Myocyte (in vitro differentiated cells): ENCODE data around the gene SEC14L1. TPM values are rescaled to one million over a fixed set of nuclear protein-coding genes. Genes with fewer than 3 reads are reported as not detected.
"Not testable (repeated sequence)": the region's sequence is repeated elsewhere in the genome, so short reads cannot be mapped to it uniquely, and the experiment has no call there.

Experiments used
- DNase-seq: peaks from one replicate; pipeline ENCODE4 v3.0.0-alpha.2; 2012; ENCODE audit warnings: low read depth
- total RNA-seq: library from RNA; depleted of rRNA; stranded (reverse); fragments of >200 nt; gene quantifications from 2 replicates; pipeline ENCODE4 v1.2.3, GENCODE V29; 2014

The SEC14L1 gene
- total RNA-seq, 1 donor from 2014 or later: 71.1 TPM

- DNase-seq: no peak
These were observed 24.8 kb upstream of the SEC14L1 start for GRCh38 chr17:77115947-77116346.

GRCh38 chr17:77116371-77116860, 24.4 kb upstream of the SEC14L1 start:
- DNase-seq: no peak

- no peak for DNase-seq
These were observed 23.4 kb upstream of the SEC14L1 start for GRCh38 chr17:77117415-77117814.

DNA sequence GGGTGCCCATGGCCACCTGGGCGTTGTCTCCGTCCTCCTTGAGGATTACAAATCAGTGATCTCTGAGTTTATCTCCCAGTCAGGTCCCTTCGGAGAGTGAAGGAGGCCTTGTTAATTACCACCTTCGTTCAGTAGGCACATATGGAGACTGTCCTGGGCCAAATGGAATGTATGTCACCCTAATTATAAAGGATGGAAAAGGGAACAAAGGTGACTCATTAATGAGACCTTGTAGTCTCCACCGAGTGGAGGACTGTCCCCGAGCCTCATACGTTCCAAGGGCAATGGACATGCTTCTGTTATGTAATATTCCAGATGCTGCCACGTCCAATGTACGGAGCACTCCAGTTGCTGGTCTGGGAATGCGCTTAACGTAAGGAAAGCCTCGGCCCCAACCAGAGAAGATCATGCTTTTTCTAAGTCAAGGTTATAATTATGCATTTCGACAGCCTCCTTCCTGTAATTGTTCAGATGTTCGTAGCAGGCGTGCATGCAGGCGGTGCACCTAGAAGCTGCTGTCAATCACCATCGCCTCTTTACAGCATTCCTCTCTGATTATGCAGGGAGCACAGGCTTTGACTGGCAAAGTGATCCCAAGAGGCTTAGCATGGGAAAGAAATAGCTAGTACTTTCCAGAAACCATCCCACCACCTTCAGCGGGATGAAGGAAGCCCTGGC, 22.4 kb upstream of the SEC14L1 start:
- no peak for DNase-seq

- DNase-seq: no peak
These were observed 21.0 kb upstream of the SEC14L1 start for GRCh38 chr17:77119668-77120301.

GRCh38 chr17:77120868-77121267, 19.9 kb upstream of the SEC14L1 start:
- DNase-seq: no peak

DNA sequence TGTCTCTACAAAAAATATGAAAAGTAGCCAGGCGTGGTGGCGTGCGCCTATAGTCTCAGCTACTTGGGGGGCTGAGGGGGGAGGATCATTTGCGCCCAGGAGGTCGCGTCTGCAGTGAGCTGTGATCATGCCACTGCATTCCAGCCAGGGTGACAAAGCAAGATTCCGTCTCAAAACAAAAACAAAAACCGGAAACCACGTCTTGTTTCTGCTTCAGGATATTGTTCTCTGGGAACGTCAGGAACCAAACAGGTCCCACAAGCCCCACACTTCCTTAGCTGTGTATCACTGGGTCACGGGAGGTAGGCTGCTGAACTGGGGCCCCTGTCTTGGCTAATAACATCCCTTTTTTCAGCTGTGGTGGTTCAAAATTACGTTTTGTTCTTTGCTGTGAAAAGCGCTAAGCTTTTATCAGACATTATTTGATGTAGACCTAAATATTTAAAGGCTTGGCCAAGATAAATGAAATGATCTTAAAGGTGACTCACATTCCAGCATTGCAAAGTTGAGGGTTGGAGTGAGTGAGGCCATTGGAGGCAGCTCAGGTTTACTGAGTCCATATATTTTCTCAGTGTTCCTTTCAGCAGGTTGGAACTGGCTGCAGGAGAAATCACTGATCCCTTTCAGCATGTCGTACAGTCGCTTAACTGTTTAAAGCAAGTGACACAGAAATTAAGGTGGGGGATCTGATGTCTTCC, 16.4 kb upstream of the SEC14L1 start:
- DNase-seq: no peak

DNA sequence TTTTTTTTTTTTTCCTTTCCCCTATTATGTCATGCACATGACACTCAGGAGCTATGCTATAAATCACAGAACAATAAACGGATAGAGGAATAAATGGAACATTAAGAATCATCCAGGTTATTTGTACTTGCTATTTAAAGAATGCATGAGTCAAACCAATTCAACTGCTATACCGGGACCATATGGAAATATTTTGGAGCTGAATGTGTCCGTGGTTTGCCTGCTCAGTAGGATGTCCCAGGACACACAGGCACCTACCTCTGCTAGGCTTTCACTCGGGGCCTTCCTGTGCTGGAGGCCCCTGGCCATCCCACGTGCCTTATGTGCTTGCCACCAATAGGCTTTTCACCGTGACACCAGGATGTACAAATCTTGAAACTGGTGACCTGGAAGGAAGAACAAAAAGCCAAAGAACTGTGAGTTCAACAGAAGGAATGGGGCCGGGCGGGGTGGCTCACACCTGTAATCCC, 15.3 kb upstream of the SEC14L1 start:
- no peak for DNase-seq

- no peak for DNase-seq
These were observed 14.2 kb upstream of the SEC14L1 start for GRCh38 chr17:77126519-77126918.

- DNase-seq: no peak
These were observed 12.9 kb upstream of the SEC14L1 start for GRCh38 chr17:77127735-77128361.

DNA sequence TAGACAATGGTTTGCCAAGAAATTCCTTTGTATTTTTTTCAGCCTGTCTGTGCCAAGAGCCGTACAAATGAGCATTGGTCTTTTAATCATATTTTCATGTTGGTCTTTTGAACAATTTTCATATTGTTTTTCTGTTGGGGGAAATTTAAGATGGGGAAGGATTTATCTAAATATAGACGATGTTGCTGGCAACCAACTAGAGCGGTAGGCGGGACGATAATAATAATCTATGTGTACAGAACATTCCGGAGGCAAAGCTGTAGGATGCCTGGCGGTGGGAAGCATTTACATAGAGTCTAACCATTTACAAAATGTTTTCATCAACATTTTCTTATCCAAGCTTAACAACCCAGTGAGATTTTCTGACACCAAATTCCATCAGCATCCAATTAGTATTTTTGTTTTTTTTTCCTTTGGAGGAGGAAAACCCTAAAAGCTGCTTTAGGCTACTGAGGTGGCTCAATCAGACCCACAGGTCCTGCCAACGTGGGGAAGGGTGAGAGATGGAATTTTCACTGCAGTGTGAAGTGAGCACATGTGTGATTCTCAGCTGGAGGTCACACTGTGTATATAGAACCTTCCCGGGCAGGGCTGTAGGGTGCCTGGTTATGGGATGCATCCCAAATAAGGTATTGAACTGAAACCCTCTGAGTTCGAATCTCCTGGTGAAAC, 11.7 kb upstream of the SEC14L1 start:
- DNase-seq: no peak

DNA sequence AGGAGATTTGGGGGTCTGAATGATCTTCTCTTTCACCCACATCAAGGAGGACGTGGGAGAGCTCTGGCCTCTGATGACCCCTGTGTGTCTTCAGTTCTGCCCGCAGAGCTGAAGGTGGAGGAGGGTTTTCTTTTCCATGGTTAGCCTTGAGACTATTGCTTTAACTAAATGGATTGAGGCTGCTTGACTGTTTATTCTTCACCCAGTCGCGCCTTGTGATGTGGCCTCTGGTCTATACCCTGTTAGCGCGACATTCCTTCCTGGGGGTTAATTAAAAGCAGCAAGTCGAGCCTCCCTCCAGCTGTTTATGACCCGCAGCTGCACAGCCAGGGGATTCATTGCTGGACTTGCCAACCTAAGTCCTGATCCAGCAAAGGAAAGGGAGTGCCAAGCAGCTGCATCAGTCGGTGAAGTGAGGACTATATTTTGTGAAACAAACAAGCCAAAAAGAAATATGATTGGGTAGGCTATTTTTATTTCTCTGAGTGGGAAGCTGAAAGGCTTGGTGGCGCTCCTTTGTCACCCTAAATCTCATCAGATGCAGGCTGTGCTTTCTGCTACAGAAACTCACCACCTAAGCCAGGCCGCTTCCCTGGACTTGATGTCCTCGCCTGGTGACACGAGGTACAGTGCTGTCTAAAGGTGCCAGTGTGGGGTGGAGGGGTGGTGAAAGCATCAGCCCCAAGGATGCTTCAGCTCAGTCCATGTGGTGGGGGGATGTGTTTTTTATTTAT, 11.0 kb upstream of the SEC14L1 start:
- DNase-seq: peak; percentile 82

DNA sequence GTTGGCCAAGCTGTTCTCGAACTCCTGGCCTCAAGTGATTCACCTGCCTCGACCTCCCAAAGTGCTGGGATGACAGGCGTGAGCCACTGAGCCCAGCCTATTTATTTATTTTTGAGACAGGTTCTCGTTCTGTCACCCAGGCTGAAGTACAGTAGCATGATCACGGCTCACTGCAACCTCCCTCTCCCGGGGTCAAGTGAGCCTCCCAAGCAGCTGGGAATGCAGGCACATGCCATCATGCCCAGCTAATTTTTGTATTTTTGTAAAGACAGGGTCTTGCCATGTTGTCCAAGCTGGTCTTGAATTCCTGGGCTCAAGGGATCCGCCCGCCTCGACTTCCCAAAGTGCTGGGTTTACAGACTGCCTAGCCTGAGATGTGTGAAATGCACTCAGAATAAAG, 10.2 kb upstream of the SEC14L1 start:
- peak; percentile 74 for DNase-seq

DNA sequence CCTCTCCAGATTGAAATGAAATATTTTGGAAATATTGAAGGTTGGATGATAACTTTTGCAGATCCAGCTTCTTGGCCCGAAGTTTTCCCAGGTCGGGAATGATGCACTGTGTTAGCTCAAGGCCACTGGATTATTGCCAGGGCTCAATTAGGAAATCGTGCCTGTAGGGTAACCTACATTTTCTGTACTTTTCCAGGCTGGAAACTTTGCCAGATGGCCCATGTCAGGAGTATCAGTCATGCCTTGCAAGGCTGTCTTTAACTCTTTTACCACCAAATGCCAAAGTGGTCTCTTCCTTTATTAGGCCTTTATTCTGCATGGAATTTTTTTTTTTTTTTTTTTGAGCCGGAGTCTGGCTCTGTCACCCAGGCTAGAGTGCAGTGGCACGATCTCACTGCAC, 8.9 kb upstream of the SEC14L1 start:
- DNase-seq: no peak

DNA sequence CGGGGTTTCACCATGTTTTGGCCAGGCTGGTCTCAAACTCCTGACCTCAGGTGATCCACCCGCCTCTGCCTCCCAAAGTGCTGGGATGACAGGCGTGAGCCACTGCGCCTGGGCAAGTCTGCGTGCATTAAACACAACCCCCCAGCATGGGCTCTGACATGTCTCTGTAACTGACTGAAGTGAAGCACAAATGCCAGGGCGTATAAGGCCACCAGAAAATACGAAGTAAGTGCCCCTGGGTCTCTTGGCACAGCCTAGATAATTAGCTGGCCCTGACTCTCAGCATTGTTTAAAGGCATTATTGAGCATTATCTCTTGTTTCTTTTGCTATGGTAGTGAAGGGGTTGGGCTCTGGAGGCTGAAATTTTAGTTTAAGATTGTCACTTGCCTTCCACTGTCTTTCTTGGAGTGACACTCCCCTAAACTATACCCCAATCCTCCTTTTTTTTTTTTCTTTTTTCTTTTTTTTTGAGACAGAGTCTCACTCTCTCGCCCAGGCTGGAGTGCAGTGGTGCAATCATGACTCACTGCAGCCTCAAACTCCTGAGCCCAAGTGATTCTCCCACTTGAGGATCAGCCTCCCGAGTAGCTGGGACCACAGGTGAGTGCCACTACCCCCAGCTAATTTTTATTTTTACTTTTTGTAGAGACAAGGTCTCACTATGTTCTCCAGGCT, 8.2 kb upstream of the SEC14L1 start:
- DNase-seq: no peak

- DNase-seq: no peak
These were observed 7.6 kb upstream of the SEC14L1 start for GRCh38 chr17:77133087-77133638.

GRCh38 chr17:77136420-77136767, 4.4 kb upstream of the SEC14L1 start:
- DNase-seq: no peak

- no peak for DNase-seq
These were observed 3.7 kb upstream of the SEC14L1 start for GRCh38 chr17:77137111-77137510.

DNA sequence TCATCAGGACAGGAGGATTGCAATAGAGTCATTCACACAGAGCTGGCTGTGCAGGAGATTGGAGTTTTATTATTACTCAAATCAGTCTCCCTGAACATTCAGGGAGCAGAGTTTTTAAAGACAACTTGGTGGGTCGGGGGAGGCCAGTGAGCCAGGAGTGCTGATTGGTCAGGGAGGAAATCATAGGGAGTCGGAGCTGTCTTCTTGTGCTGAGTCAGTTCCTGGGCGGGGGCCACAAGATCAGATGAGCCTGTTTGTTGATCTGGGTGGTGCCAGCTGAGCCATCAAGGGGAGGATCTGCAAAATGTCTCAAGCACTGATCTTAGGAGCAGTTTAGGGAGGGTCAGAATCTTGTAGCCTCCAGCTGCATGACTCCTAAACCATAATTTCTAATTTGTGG, 2.9 kb upstream of the SEC14L1 start:
- not testable (repeated sequence) for DNase-seq
